H1 (cell line): ENCODE results near the gene IFT172. TPM values are rescaled to one million over a fixed set of nuclear protein-coding genes. Genes with fewer than 3 reads are reported as not detected.

Experiments used
- BRCA1 ChIP-seq: IDR thresholded peaks from 2 replicates; pipeline ENCODE4 v1.6.1; 2012; ENCODE audit warnings: low read depth, low read length, improper control_type of control experiment
- CBX5 ChIP-seq: fragments of 300-800, 300-1000 bp; sonication (generic); IDR thresholded peaks from 2 replicates; pipeline ENCODE4 v1.7.1; 2016; ENCODE audit warnings: antibody characterized with exemption, low read length, low read depth
- CBX8 ChIP-seq: fragments of 300-800, 300-1000 bp; sonication (generic); IDR thresholded peaks from 2 replicates; pipeline ENCODE4 v1.7.1; 2016; ENCODE audit warnings: low read depth, low read length, borderline replicate concordance
- CHD2 ChIP-seq: IDR thresholded peaks from 2 replicates; pipeline ENCODE4 v1.6.1; 2012; ENCODE audit warnings: low read length, improper control_type of control experiment
- CTBP2 ChIP-seq: IDR thresholded peaks from 2 replicates; pipeline ENCODE4 v1.7.0; 2011; ENCODE audit warnings: borderline replicate concordance, mild to moderate bottlenecking, moderate library complexity, mixed read lengths, low read length; ENCODE audit not compliant: insufficient read depth, insufficient read length
- CTCF ChIP-seq, 3 experiments: IDR thresholded peaks; 1 replicate in 2 of 3; 2 replicates in 1 of 3; pipeline versions ENCODE4 v1.5.1 to v1.6.1; 2011; ENCODE audit warnings: low read length in 3 of 3, mild to moderate bottlenecking in 3 of 3, inconsistent platforms in 2 of 3, low read depth in 1 of 3, moderate library complexity in 1 of 3; ENCODE audit not compliant: insufficient read depth in 1 of 3; ENCODE audit errors: control extremely low read depth in 1 of 3
- EZH2 ChIP-seq: fragments of 200-600 bp; sonication (generic); IDR thresholded peaks from 2 replicates; pipeline ENCODE4 v1.7.1; 2012; ENCODE audit warnings: low read depth, mild to moderate bottlenecking, moderate library complexity, low read length, inconsistent platforms; ENCODE audit not compliant: severe bottlenecking
- GABPA ChIP-seq: IDR thresholded peaks from 2 replicates; pipeline ENCODE4 v1.6.1; 2011; ENCODE audit warnings: mild to moderate bottlenecking, low read length, moderate library complexity, borderline replicate concordance; ENCODE audit not compliant: insufficient read depth
- JUND ChIP-seq: IDR thresholded peaks from 2 replicates; pipeline ENCODE4 v1.6.1; 2011; ENCODE audit warnings: mild to moderate bottlenecking, improper control_type of control experiment, low read length
- KDM1A ChIP-seq: fragments of 200-600, 300-600 bp; sonication (generic); IDR thresholded peaks from 2 replicates; pipeline ENCODE4 v1.7.1; 2016; ENCODE audit warnings: mild to moderate bottlenecking, low read length, borderline replicate concordance
- NANOG ChIP-seq: IDR thresholded peaks from 2 replicates; pipeline ENCODE4 v1.6.1; 2011; ENCODE audit warnings: low read length, low read depth, mild to moderate bottlenecking, inconsistent platforms; ENCODE audit not compliant: insufficient read depth, poor library complexity, severe bottlenecking
- POLR2A ChIP-seq, 2 experiments: IDR thresholded peaks; 1 replicate in 1 of 2; 2 replicates in 1 of 2; pipeline ENCODE4 v1.6.1; 2011; ENCODE audit warnings: low read depth in 2 of 2, low read length in 2 of 2, mild to moderate bottlenecking in 2 of 2; ENCODE audit errors: control extremely low read depth in 1 of 2
- POLR2AphosphoS5 ChIP-seq: IDR thresholded peaks from 2 replicates; pipeline ENCODE4 v1.6.1; 2011; ENCODE audit warnings: low read depth, low read length
- POU5F1 ChIP-seq: IDR thresholded peaks from 2 replicates; pipeline ENCODE4 v1.6.1; 2011; ENCODE audit warnings: low read depth, mild to moderate bottlenecking, low read length, moderate library complexity
- RAD21 ChIP-seq, 2 experiments: IDR thresholded peaks in 1 of 2; conservative IDR thresholded peaks in 1 of 2; 2 replicates each; pipeline ENCODE4 v1.6.1; 2011; ENCODE audit warnings: low read depth in 2 of 2, low read length in 2 of 2, improper control_type of control experiment in 1 of 2, inconsistent platforms in 1 of 2, mild to moderate bottlenecking in 1 of 2, moderate library complexity in 1 of 2
- SIN3A ChIP-seq, 2 experiments: IDR thresholded peaks in 1 of 2; conservative IDR thresholded peaks in 1 of 2; 2 replicates each; pipeline ENCODE4 v1.6.1; 2011 to 2012; ENCODE audit warnings: low read length in 2 of 2, improper control_type of control experiment in 1 of 2, low read depth in 1 of 2, mild to moderate bottlenecking in 1 of 2
- SP4 ChIP-seq: IDR thresholded peaks from 2 replicates; pipeline ENCODE4 v1.6.1; 2012; ENCODE audit warnings: low read length, inconsistent platforms
- SUZ12 ChIP-seq: fragments of 200-600 bp; sonication (generic); IDR thresholded peaks from 2 replicates; pipeline ENCODE4 v1.6.1; 2012; ENCODE audit warnings: mild to moderate bottlenecking, inconsistent platforms, low read length, moderate library complexity, mixed read lengths
- TAF1 ChIP-seq: IDR thresholded peaks from 2 replicates; pipeline ENCODE4 v1.6.1; 2011; ENCODE audit warnings: mild to moderate bottlenecking, low read depth, low read length
- TCF12 ChIP-seq: IDR thresholded peaks from 2 replicates; pipeline ENCODE4 v1.6.1; 2011; ENCODE audit warnings: low read depth, mild to moderate bottlenecking, low read length
- ZNF274 ChIP-seq: IDR thresholded peaks from 2 replicates; pipeline ENCODE4 v1.7.0; 2012; ENCODE audit warnings: low read length, borderline replicate concordance; ENCODE audit errors: extremely low read depth
- polyA plus RNA-seq, 7 experiments: library from polyadenylated mRNA; depleted of rRNA in 3 of 7; stranded (reverse) in 5 of 7; unstranded in 2 of 7; fragments of >200 nt in 5 of 7; fragments of 200-250 nt in 2 of 7; gene quantifications; 1 replicate in 5 of 7; 2 replicates in 1 of 7; 4 replicates in 1 of 7; pipeline versions ENCODE4 v1.2.1 to v1.2.3, GENCODE V29; 2011 to 2013; ENCODE audit warnings: missing spikeins in 2 of 7, mixed read lengths in 2 of 7
- total RNA-seq: library from RNA; stranded (reverse); fragmentation: NEBNext Ultra II Directional; extraction: Animal tissue kit (Norgen Biotek cat#: 25700); gene quantifications from 2 replicates; pipeline ENCODE4 v1.2.1, GENCODE V29; 2021

The IFT172 gene
- total and polyA plus RNA-seq, 2 of the 8 experiments (the other 6 are each of a cell fraction or from before 2014, with no cell fraction given) = 13.5 to 14.0 TPM

- TF ChIP-seq CBX8 (no peak), JUND (peak; percentile 60), KDM1A (no peak), TCF12 (0 out of 2 replicates have a peak, but pooled peaks have one; percentile 15), RAD21 (IDR thresholded peaks at IDR 0.05 in 1 of 2, conservative IDR thresholded peaks at IDR 0.05 in 1 of 2; ENCODE audit: low read depth in 2 of 2, low read length in 2 of 2) (no peak), CTBP2 (no peak), NANOG (no peak), SIN3A (conservative IDR thresholded peaks at IDR 0.05 in 1 of 2, IDR thresholded peaks at IDR 0.05 in 1 of 2; ENCODE audit: low read depth in 1 of 2, low read length in 2 of 2) (peak; percentile 96 to 99), TAF1 (peak; percentile 77; the same call in 1 of the 2 replicates), SUZ12 (no peak), GABPA (no peak), ZNF274 (no peak), POLR2A (IDR thresholded peaks at IDR 0.05; ENCODE audit: control extremely low read depth in 1 of 2, low read depth in 2 of 2, low read length in 2 of 2) (peak; percentile 59 to 85), SP4 (no peak), POU5F1 (no peak), CHD2 (peak; percentile 39; the same call in 1 of the 2 replicates), POLR2AphosphoS5 (peak; percentile 76; the same call in 1 of the 2 replicates), BRCA1 (peak; percentile 44; the same call in 1 of the 2 replicates), CBX5 (no peak), EZH2 (no peak), CTCF (IDR thresholded peaks at IDR 0.05; ENCODE audit: control extremely low read depth in 1 of 3, insufficient read depth in 1 of 3, low read depth in 1 of 3, low read length in 3 of 3) (no peak)
Measured at GRCh38 chr2:27489498-27490397, at the start of gene IFT172 (continued).
